Cardiac muscle cell (in vitro differentiated cells and primary cell): ENCODE data around the gene ACOT7. TPM values are rescaled to one million over a fixed set of nuclear protein-coding genes. Genes with fewer than 3 reads are reported as not detected.

Source experiments
- DNase-seq, 2 donors: peaks; one replicate each; pipeline versions ENCODE4 v3.0.0 to v3.0.0-alpha.2; 2010 to 2017; ENCODE audit warnings: low read depth in 1 of 2, low spot score in 1 of 2
- H3K27ac ChIP-seq: fragments of 200-600 bp; sonication (generic); 2 replicates; pipeline ENCODE4 v1.5.1; 2016
- H3K27me3 ChIP-seq: fragments of 200-600 bp; sonication (generic); 2 replicates; pipeline ENCODE4 v1.6.0; 2016; ENCODE audit warnings: control low read depth
- H3K36me3 ChIP-seq: fragments of 200-600 bp; sonication (generic); 2 replicates; pipeline ENCODE4 v1.5.1; 2016; ENCODE audit warnings: control low read depth
- H3K4me1 ChIP-seq: fragments of 200-600 bp; sonication (generic); 2 replicates; pipeline ENCODE4 v1.8.1; 2017; ENCODE audit warnings: low read depth, mild to moderate bottlenecking, mixed run types
- H3K4me3 ChIP-seq: fragments of 200-600 bp; sonication (generic); 2 replicates; pipeline ENCODE4 v1.5.1; 2016; ENCODE audit warnings: mild to moderate bottlenecking
- H3K9me3 ChIP-seq: fragments of 200-600 bp; sonication (generic); 2 replicates; pipeline ENCODE4 v1.5.1; 2017; ENCODE audit warnings: low read depth, mild to moderate bottlenecking, control low read depth
- CTCF ChIP-seq: IDR thresholded peaks from 2 replicates; pipeline ENCODE4 v1.5.1; 2012; ENCODE audit warnings: low read depth, mild to moderate bottlenecking, low read length
- polyA plus RNA-seq: library from polyadenylated mRNA; unstranded; fragments of >200 nt; fragmentation: Nextera tagmentation; extraction: Ambion mirVana; gene quantifications from 2 replicates; pipeline ENCODE4 v1.2.1, GENCODE V29; 2016
- total RNA-seq: library from RNA; depleted of rRNA; stranded (reverse); fragments of >200 nt; gene quantifications from 2 replicates; pipeline ENCODE4 v1.2.3, GENCODE V29; 2016

ACOT7 gene
- total and polyA plus RNA-seq, 2 experiments from 2014 or later: 11.8 to 51.2 TPM

- Histone ChIP-seq H3K4me1 (peaks cover 7% of the 10 kb centered on the region), H3K9me3 (no peaks in the 10 kb centered on the region), H3K27ac (peak overlapping the region; percentile 48), H3K27me3 (no peaks in the 10 kb centered on the region), H3K4me3 (no peak overlapping the region), H3K36me3 (peaks cover 32% of the 10 kb centered on the region)
- DNase-seq: no peak
- no peak for TF ChIP-seq CTCF
These were observed 167.9 kb downstream of the ACOT7 start for GRCh38 chr1:6225651-6226050.

GRCh38 chr1:6224718-6225117 is 168.8 kb downstream of the ACOT7 start:
- no peak for DNase-seq
- no peak overlapping the region for H3K4me3 ChIP-seq
- peaks cover 29% of the 10 kb centered on the region for H3K36me3 ChIP-seq
- no peak overlapping the region for H3K27ac ChIP-seq
- no peaks in the 10 kb centered on the region for H3K27me3 ChIP-seq
- TF ChIP-seq CTCF: no peak
- peaks cover 7% of the 10 kb centered on the region for H3K4me1 ChIP-seq
- no peaks in the 10 kb centered on the region for H3K9me3 ChIP-seq

- Histone ChIP-seq H3K4me1 (peaks cover 7% of the 10 kb centered on the region), H3K36me3 (peaks cover 28% of the 10 kb centered on the region), H3K27me3 (no peaks in the 10 kb centered on the region), H3K9me3 (no peaks in the 10 kb centered on the region), H3K4me3 (no peak overlapping the region), H3K27ac (no peak overlapping the region)
- no peak for TF ChIP-seq CTCF
- no peak for DNase-seq
These were observed 169.9 kb downstream of the ACOT7 start for GRCh38 chr1:6223617-6224016.

- TF ChIP-seq CTCF: no peak
- Histone ChIP-seq H3K27ac (peak overlapping the region; percentile 69), H3K36me3 (peaks cover 28% of the 10 kb centered on the region), H3K4me1 (peaks cover 7% of the 10 kb centered on the region), H3K9me3 (no peaks in the 10 kb centered on the region), H3K27me3 (no peaks in the 10 kb centered on the region), H3K4me3 (no peak overlapping the region)
- DNase-seq: peak in 1 of 2 donors; percentile 58
These were observed 170.9 kb downstream of the ACOT7 start for GRCh38 chr1:6222636-6223035.

GRCh38 chr1:6221210-6221784 is 172.3 kb downstream of the ACOT7 start:
- Histone ChIP-seq H3K27ac (peak overlapping the region; percentile 69), H3K4me1 (peaks cover 7% of the 10 kb centered on the region), H3K36me3 (peaks cover 20% of the 10 kb centered on the region), H3K27me3 (no peaks in the 10 kb centered on the region), H3K9me3 (no peaks in the 10 kb centered on the region), H3K4me3 (no peak overlapping the region)
- no peak for DNase-seq
- no peak for TF ChIP-seq CTCF
